ENCODE measurements around the gene ABLIM2. TPM values are rescaled to one million over a fixed set of nuclear protein-coding genes. Genes with fewer than 3 reads are reported as not detected.
A peak's percentile ranks its signal among the peaks of the same experiment; 100 is the strongest.

Gene ABLIM2
- total RNA-seq, 1 experiment from 2014 or later, result 1.0 TPM

- no CpG with 5 or more reads among the region's 8 CpGs for WGBS (ENCODE audit: extremely low coverage, insufficient read length, low lambda C conversion rate)
- Histone ChIP-seq H2AFZ (ENCODE audit: low read length) (no peak overlapping the region), H2BK20ac (ENCODE audit: low read depth, low read length, poor library complexity, severe bottlenecking) (no peak overlapping the region), H4K20me1 (ENCODE audit: control insufficient read depth, insufficient read depth, insufficient read length) (no peaks in the 10 kb centered on the region), H3K4me1 (ENCODE audit: insufficient read depth, low read length) (peaks cover 2% of the 10 kb centered on the region; the same call in 1 of the 2 replicates), H3K9ac (ENCODE audit: extremely low read depth, insufficient read length, low read length) (no peak overlapping the region), H3K79me2 (ENCODE audit: insufficient read depth, low read length) (no peaks in the 10 kb centered on the region), H4K5ac (ENCODE audit: insufficient read length, low read depth, low read length) (no peak overlapping the region), H3K9me3 (ENCODE audit: control insufficient read depth, low read depth, low read length) (no peaks in the 10 kb centered on the region), H2BK12ac (ENCODE audit: insufficient read length, low read depth, low read length) (no peak overlapping the region), H2BK5ac (ENCODE audit: insufficient read length, low read length) (no peak overlapping the region), H4K8ac (replicated peaks; ENCODE audit: insufficient read length, low read depth, low read length) (no peak overlapping the region), H3K23me2 (ENCODE audit: insufficient read length, low read depth, low read length, poor library complexity, severe bottlenecking) (no peaks in the 10 kb centered on the region), H3K27me3 (ENCODE audit: insufficient read depth, low read length) (no peaks in the 10 kb centered on the region), H3K79me1 (ENCODE audit: insufficient read depth, low read depth, low read length, poor library complexity, severe bottlenecking) (no peaks in the 10 kb centered on the region), H3K4ac (ENCODE audit: low read depth, low read length) (no peak overlapping the region; the same call in 1 of the 2 replicates), H4K91ac (ENCODE audit: insufficient read length, low read depth, low read length) (no peak overlapping the region), H2BK120ac (ENCODE audit: low read depth, low read length, poor library complexity, severe bottlenecking) (no peak overlapping the region), H3K4me2 (ENCODE audit: insufficient read depth, insufficient read length, low read length) (no peak overlapping the region), H3K18ac (ENCODE audit: insufficient read length, low read depth, low read length) (no peak overlapping the region), H3K23ac (ENCODE audit: insufficient read length, low read depth, low read length) (no peak overlapping the region), H3K56ac (ENCODE audit: insufficient read length, low read depth, low read length) (no peak overlapping the region), H3K27ac (ENCODE audit: insufficient read length, low read depth, low read length) (no peak overlapping the region), H3T11ph (ENCODE audit: low read length) (no peak overlapping the region), H2BK15ac (ENCODE audit: low read depth, low read length) (no peak overlapping the region), H3K14ac (ENCODE audit: insufficient read depth, low read length) (no peak overlapping the region), H2AK5ac (ENCODE audit: insufficient read length, low read length) (no peak overlapping the region)
- TF ChIP-seq CTCF (conservative IDR thresholded peaks at IDR 0.05), result no peak
- H3K27me3 Mint-ChIP-seq (ENCODE audit: low read depth), result no peaks in the 10 kb centered on the region; the same call in 1 of the 2 replicates
- H3K9me3 Mint-ChIP-seq, result peaks cover 0 to 2% of the 10 kb centered on the region in 2 experiments; a peak in 1 of 5 replicates
- peaks cover 23 to 27% of the 10 kb centered on the region in 2 experiments for H3K4me1 Mint-ChIP-seq
- peak overlapping the region in 1 of 3 experiments; percentile 15; a peak in 1 of 7 replicates for H3K27ac Mint-ChIP-seq
- no peaks in the 10 kb centered on the region for H3K36me3 Mint-ChIP-seq (ENCODE audit: insufficient read depth in 1 of 3, low read depth in 3 of 3)
- DNase-seq, result no peak
- no peak overlapping the region for H3K4me3 Mint-ChIP-seq
Measured at GRCh38 chr4:7956270-7956808, 202.3 kb downstream of the ABLIM2 start.
